ENCODE data around the gene CDSN.

GRCh38 chr6:31091680-31092079 lies 28.6 kb downstream of the CDSN start:
- TF ChIP-seq YY1 (IDR thresholded peaks at IDR 0.05; ENCODE audit: low read depth, low read length) (no peak), JUN (IDR thresholded peaks at IDR 0.05; ENCODE audit: low read depth, low read length) (no peak), TEAD4 (IDR thresholded peaks at IDR 0.05; ENCODE audit: low read depth, low read length) (no peak)

Measured in H1 (cell line).